Trophoblast cell (in vitro differentiated cells and primary cell): ENCODE data around the gene ZNF488.

ENCODE experiments used
- DNase-seq, 2 donors: peaks; one replicate each; pipeline ENCODE4 v3.0.0-alpha.2; 2016
- H2AFZ ChIP-seq: 2 replicates; pipeline ENCODE4 v1.6.1; 2013; ENCODE audit warnings: low read length, moderate library complexity, mild to moderate bottlenecking; ENCODE audit not compliant: insufficient read depth, poor library complexity
- H2AK5ac ChIP-seq: 2 replicates; pipeline ENCODE4 v1.6.1; 2013; ENCODE audit warnings: mild to moderate bottlenecking, low read length
- H2BK120ac ChIP-seq: 2 replicates; pipeline ENCODE4 v1.6.1; 2013; ENCODE audit warnings: low read length, mild to moderate bottlenecking, moderate library complexity; ENCODE audit not compliant: insufficient read depth, poor library complexity
- H2BK12ac ChIP-seq: 2 replicates; pipeline ENCODE4 v1.6.1; 2013; ENCODE audit warnings: mild to moderate bottlenecking, low read length, moderate library complexity
- H2BK5ac ChIP-seq: 2 replicates; pipeline ENCODE4 v1.6.1; 2013; ENCODE audit warnings: low read length, low read depth, moderate library complexity, mild to moderate bottlenecking; ENCODE audit not compliant: poor library complexity
- H3K14ac ChIP-seq: 2 replicates; pipeline ENCODE4 v1.6.1; 2013; ENCODE audit warnings: mild to moderate bottlenecking, low read length
- H3K18ac ChIP-seq: 2 replicates; pipeline ENCODE4 v1.6.1; 2013; ENCODE audit warnings: mild to moderate bottlenecking, low read length
- H3K23ac ChIP-seq: 2 replicates; pipeline ENCODE4 v1.6.1; 2013; ENCODE audit warnings: low read length
- H3K27ac ChIP-seq: 2 replicates; pipeline ENCODE4 v1.5.1; 2013; ENCODE audit warnings: low read depth, mild to moderate bottlenecking, inconsistent platforms, low read length, moderate library complexity
- H3K27me3 ChIP-seq: 2 replicates; pipeline ENCODE4 v1.6.1; 2013; ENCODE audit warnings: inconsistent platforms, mild to moderate bottlenecking, low read length, moderate library complexity; ENCODE audit not compliant: insufficient read depth
- H3K36me3 ChIP-seq, 2 experiments: 1 replicate in 1 of 2; 2 replicates in 1 of 2; pipeline ENCODE4 v1.6.1; 2013; ENCODE audit warnings: low read length in 2 of 2, mild to moderate bottlenecking in 2 of 2, moderate library complexity in 1 of 2; ENCODE audit not compliant: insufficient read depth in 2 of 2, control insufficient read depth in 1 of 2
- H3K4ac ChIP-seq: 2 replicates; pipeline ENCODE4 v1.6.1; 2013; ENCODE audit warnings: low read depth, mild to moderate bottlenecking, low read length, moderate library complexity
- H3K4me1 ChIP-seq, 2 experiments: 1 replicate in 1 of 2; 2 replicates in 1 of 2; pipeline ENCODE4 v1.6.1; 2013; ENCODE audit warnings: low read length in 2 of 2, mild to moderate bottlenecking in 2 of 2, moderate library complexity in 1 of 2; ENCODE audit not compliant: insufficient read depth in 2 of 2, control insufficient read depth in 1 of 2
- H3K4me2 ChIP-seq: 2 replicates; pipeline ENCODE4 v1.6.1; 2013; ENCODE audit warnings: inconsistent platforms, mild to moderate bottlenecking, low read length, moderate library complexity
- H3K4me3 ChIP-seq: 2 replicates; pipeline ENCODE4 v1.5.1; 2013; ENCODE audit warnings: mild to moderate bottlenecking, low read depth, low read length, inconsistent platforms
- H3K79me1 ChIP-seq: one replicate; pipeline ENCODE4 v1.6.1; 2013; ENCODE audit warnings: low read length
- H3K79me2 ChIP-seq: 2 replicates; pipeline ENCODE4 v1.6.1; 2013; ENCODE audit warnings: low read length, mild to moderate bottlenecking; ENCODE audit not compliant: control insufficient read depth, insufficient read depth, poor library complexity
- H3K9ac ChIP-seq: 2 replicates; pipeline ENCODE4 v1.6.1; 2013; ENCODE audit warnings: mild to moderate bottlenecking, low read length
- H3K9me3 ChIP-seq: 2 replicates; pipeline ENCODE4 v1.6.1; 2013; ENCODE audit warnings: low read depth, mild to moderate bottlenecking, control low read depth, inconsistent platforms, low read length; ENCODE audit not compliant: insufficient read depth
- H4K12ac ChIP-seq: 2 replicates; pipeline ENCODE4 v1.6.1; 2013; ENCODE audit warnings: low read depth, mild to moderate bottlenecking, low read length, moderate library complexity
- H4K8ac ChIP-seq: 2 replicates; pipeline ENCODE4 v1.6.1; 2013; ENCODE audit warnings: low read depth, mild to moderate bottlenecking, low read length, moderate library complexity
- H4K91ac ChIP-seq: one replicate; pipeline ENCODE4 v1.6.1; 2013; ENCODE audit warnings: low read depth, mild to moderate bottlenecking, low read length, moderate library complexity
- WGBS: extraction: QIAGEN DNeasy Blood & Tissue Kit; methylation state at CpG from one replicate; pipeline ENCODE4 v1.1.7; 2013; ENCODE audit warnings: missing lambda C conversion rate; ENCODE audit not compliant: insufficient read length, insufficient coverage; ENCODE audit errors: extremely low coverage; 5-methylcytosine and 5-hydroxymethylcytosine counted together

ZNF488 gene

DNA sequence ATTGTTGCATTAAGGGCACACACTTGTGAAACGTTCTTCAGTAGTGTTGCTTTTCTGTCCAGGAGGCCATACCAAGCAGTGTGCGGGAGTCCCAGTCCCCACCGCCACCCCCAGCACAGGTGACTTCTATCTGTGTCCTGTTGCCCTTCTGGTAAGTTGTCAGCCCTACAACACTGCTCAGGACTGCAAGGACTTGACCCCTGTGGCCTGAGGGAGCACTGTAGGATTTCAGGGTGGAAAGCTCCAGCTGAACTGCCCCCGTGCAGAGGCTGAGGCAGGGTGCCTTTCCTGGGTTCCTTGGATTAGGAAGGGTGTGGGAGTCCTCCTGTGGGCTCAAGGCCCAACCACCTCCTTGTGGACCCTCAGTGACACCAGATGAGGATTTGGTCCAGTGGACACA lies 26.8 kb upstream of the ZNF488 start:
- Histone ChIP-seq H3K14ac (no peak overlapping the region), H2AFZ (no peak overlapping the region), H3K18ac (no peak overlapping the region), H3K27me3 (no peaks in the 10 kb centered on the region), H3K9ac (no peak overlapping the region), H4K8ac (no peak overlapping the region), H4K91ac (no peak overlapping the region), H3K79me2 (no peaks in the 10 kb centered on the region), H4K12ac (no peak overlapping the region), H3K36me3 (peaks cover 0 to 2% of the 10 kb centered on the region in 2 experiments), H3K4ac (no peak overlapping the region), H3K27ac (no peak overlapping the region), H2BK120ac (peak overlapping the region; percentile 9), H3K4me2 (no peak overlapping the region), H3K4me3 (no peak overlapping the region), H2AK5ac (no peak overlapping the region), H3K23ac (no peak overlapping the region), H3K9me3 (peaks cover 7% of the 10 kb centered on the region), H2BK12ac (no peak overlapping the region), H3K79me1 (peaks cover 22% of the 10 kb centered on the region), H2BK5ac (no peak overlapping the region), H3K4me1 (peaks cover 17 to 20% of the 10 kb centered on the region in 2 experiments)
- DNase-seq: no peak
- no CpG with 5 or more reads among the region's 4 CpGs for WGBS

DNA sequence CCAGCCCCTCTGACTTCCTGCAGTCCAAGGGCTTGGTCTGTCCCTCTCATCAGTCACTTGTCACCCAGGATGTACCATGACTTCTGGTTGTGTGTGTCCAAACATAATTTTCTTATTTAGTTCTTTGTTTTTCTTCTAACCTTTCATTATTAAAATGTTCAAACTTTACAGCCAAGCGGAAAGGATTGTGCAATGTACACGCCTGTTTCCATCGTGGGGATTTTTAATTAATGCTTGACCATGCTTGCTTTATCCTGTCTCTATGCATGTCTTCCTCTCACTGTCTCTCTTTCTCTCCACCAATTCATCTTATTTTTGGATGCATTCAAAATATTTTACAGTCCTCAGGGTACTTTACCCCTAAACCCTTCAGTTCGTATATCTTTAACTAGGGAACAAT lies 26.2 kb upstream of the ZNF488 start:
- H3K9ac ChIP-seq: no peak overlapping the region
- no peak overlapping the region for H2AK5ac ChIP-seq

DNA sequence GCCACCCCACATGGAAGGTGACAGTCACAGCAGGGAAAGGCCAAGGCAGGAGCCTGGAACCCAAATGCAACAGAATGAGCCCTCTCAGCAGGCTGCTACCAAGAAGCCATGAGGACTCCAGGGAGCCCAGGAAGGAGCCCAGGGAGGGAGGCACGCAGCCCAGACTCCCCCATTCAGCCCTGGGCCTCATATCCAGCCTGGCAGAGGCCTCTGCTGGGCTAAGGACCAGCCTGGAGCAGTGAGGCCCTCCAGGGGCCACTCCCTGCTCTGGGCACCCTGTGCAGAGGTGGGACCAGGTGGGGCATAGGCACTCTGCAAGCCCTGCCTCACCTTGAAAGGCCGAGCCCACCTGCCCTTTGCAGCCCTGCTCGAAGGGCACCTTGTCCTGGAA lies 25.8 kb upstream of the ZNF488 start:
- Histone ChIP-seq H2AFZ (no peak overlapping the region), H3K36me3 (peaks cover 0 to 2% of the 10 kb centered on the region in 2 experiments), H3K79me1 (peaks cover 28% of the 10 kb centered on the region), H3K27me3 (no peaks in the 10 kb centered on the region), H3K4ac (no peak overlapping the region), H3K27ac (no peak overlapping the region), H3K9ac (no peak overlapping the region), H2AK5ac (no peak overlapping the region), H3K4me2 (no peak overlapping the region), H3K14ac (no peak overlapping the region), H2BK12ac (no peak overlapping the region), H4K91ac (no peak overlapping the region), H3K18ac (no peak overlapping the region), H3K9me3 (peaks cover 2% of the 10 kb centered on the region), H4K8ac (no peak overlapping the region), H3K4me1 (peaks cover 25 to 28% of the 10 kb centered on the region in 2 experiments), H3K79me2 (no peaks in the 10 kb centered on the region), H3K23ac (no peak overlapping the region), H2BK120ac (no peak overlapping the region), H3K4me3 (no peak overlapping the region), H4K12ac (no peak overlapping the region), H2BK5ac (no peak overlapping the region)
- DNase-seq: no peak
- WGBS: no CpG with 5 or more reads among the region's 3 CpGs

More for the DNA sequence above, 26.2 kb upstream of the ZNF488 start:
- no CpG with 5 or more reads among the region's 4 CpGs for WGBS
- Histone ChIP-seq H2AFZ (no peak overlapping the region), H3K23ac (no peak overlapping the region), H4K91ac (no peak overlapping the region), H3K79me1 (peaks cover 24% of the 10 kb centered on the region), H2BK12ac (no peak overlapping the region), H3K18ac (no peak overlapping the region), H2BK120ac (no peak overlapping the region), H3K9me3 (peaks cover 2% of the 10 kb centered on the region), H4K8ac (no peak overlapping the region), H3K4me1 (peaks cover 21 to 24% of the 10 kb centered on the region in 2 experiments), H3K4me3 (no peak overlapping the region), H3K14ac (no peak overlapping the region), H4K12ac (no peak overlapping the region), H3K27me3 (no peaks in the 10 kb centered on the region), H3K4ac (no peak overlapping the region), H3K4me2 (no peak overlapping the region), H3K36me3 (peaks cover 0 to 2% of the 10 kb centered on the region in 2 experiments), H3K27ac (no peak overlapping the region), H3K79me2 (no peaks in the 10 kb centered on the region), H2BK5ac (no peak overlapping the region)
- DNase-seq: no peak

DNA sequence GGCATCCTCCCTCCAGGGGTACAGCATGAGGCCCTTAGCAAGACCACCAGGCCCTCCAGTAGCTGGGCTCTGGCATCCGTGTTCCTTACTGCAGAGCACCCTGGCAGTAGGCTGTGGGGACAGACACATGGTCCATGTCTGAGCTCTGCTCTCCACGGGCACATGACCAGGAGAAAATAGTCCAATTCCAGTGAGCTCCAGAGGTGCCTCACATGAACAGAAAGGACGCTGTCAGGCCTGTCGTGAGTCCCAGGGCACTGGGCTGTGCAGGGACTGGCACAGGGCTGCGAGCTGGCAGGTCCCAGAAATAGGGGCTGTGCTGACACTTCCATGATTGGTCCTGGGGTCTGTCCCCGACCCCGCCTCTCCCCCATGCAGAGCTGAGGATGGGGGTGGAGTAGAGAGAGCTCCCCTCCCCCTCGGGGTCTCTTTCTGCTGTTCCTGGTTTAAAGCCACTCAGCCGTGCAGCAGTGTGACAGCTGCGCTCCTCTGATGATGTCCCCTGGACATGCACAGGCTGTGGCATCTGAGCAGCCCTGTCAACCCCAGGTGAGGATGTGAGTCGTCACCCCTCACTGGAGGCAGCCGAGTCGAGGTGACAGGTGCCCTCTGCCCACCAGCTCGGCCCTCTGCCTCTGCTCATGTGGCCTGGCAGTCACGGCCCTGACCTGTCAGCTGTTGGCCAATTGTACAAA lies 25.2 kb upstream of the ZNF488 start:
- Histone ChIP-seq H3K4me2 (no peak overlapping the region), H3K27me3 (no peaks in the 10 kb centered on the region), H3K4me1 (peaks cover 31 to 33% of the 10 kb centered on the region in 2 experiments), H2AK5ac (peak overlapping the region; percentile 64), H3K9me3 (peaks cover 2% of the 10 kb centered on the region), H3K79me1 (peaks cover 31% of the 10 kb centered on the region), H3K4me3 (no peak overlapping the region), H2BK12ac (peak overlapping the region; percentile 61), H2BK5ac (no peak overlapping the region), H2BK120ac (peak overlapping the region; percentile 30), H3K9ac (no peak overlapping the region), H4K8ac (peak overlapping the region; percentile 3), H3K23ac (no peak overlapping the region), H2AFZ (no peak overlapping the region), H3K14ac (peak overlapping the region; percentile 30), H3K36me3 (peaks cover 0 to 2% of the 10 kb centered on the region in 2 experiments), H3K27ac (no peak overlapping the region), H3K79me2 (peaks cover 5% of the 10 kb centered on the region), H4K12ac (no peak overlapping the region), H4K91ac (peak overlapping the region; percentile 63), H3K18ac (peak overlapping the region; percentile 51), H3K4ac (no peak overlapping the region)
- no CpG with 5 or more reads among the region's 15 CpGs for WGBS
- no peak for DNase-seq
